ENCODE data around the gene FLVCR2.
A peak's percentile ranks its signal among the peaks of the same experiment; 100 is the strongest.

Gene FLVCR2, protein sequence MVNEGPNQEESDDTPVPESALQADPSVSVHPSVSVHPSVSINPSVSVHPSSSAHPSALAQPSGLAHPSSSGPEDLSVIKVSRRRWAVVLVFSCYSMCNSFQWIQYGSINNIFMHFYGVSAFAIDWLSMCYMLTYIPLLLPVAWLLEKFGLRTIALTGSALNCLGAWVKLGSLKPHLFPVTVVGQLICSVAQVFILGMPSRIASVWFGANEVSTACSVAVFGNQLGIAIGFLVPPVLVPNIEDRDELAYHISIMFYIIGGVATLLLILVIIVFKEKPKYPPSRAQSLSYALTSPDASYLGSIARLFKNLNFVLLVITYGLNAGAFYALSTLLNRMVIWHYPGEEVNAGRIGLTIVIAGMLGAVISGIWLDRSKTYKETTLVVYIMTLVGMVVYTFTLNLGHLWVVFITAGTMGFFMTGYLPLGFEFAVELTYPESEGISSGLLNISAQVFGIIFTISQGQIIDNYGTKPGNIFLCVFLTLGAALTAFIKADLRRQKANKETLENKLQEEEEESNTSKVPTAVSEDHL

DNA sequence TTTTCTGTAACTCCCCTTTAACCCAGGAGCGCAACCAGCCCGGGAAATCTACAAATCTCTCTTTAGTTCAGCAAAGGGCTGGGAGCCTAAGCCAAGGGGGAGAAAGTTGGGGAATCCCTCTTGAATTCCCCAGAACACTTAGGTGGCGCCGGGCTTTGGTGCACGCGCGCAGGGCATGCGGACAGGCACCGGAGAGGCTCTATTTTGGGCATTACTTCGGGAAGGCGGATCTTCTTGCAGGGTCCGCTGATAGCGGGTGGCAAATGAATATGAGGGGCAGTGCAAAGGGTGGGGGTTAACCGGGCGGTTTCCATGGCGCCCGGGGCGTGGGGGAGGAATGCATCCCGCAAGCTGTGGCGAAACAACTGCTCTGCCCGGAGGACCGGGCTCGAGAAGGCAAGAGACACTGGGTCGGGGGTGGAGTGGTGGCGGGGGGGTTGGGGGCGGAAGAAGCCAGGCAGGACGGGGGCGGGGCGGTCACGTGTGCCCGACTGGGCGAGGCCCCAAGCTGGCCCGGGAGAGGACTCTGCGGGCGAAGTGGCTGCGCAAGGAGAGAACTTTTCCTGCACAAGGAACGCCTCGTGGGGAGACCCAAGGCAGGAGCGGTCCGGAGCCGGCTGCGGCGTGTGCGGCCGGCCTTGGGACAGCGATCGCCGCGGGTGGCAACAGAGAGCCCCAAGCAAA lies at the start of gene FLVCR2:
TSS of gene FLVCR2 (plus strand) at position 519 of the 684 bp plus-strand sequence. CDS start 353 bp downstream, outside the sequence.
- DNase-seq, result peak; percentile 62

DNA sequence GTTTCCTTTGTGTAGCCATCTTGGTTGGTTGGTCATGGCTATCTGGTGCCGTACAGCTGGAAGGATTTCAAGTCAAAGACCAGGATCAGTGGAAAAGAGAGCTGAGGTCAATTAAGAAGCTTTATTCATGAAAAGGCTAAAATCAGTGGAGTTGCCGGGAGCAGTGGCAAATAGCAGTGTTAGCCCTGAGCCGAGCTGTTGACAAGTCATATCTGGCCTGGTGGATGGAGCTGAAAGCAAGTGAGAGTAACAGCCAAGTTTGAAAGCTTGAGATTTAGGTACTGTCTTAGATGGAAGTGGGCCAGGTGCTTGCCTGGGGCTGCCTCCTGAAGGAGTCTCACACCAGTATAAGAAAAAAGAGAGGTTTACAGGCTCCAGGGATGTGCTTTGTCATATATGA lies 47.2 kb upstream of the FLVCR2 start:
- no peak for DNase-seq

DNA sequence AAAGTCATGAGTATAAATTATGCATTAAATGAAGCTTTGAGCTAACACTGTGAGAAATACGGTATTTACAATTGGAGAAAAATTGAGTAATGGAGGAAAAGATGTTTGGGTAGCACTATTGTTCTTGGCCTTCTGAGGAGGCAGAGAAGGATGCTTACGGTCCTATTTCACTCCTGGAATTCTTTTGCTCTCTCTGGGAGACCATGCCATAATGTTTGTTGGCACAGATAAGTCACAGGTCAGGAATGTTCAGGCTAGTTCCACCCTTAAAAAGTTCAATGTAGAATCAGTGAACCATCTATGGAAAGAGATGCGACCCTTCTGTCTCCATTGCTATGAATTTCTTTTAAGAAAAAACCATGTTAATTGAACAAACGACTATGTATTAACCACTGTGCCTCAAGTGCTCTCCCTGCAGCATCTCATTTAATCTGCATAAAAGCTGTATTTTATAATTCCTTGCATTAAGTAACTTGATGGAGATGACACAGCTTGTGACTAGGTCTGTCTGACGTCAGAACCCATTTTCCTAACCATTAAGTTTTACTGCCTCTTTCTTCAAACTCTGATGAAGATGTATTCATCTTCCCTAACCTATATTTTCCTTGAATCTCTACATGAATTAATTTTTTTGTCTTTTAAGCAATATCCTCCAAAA lies 46.6 kb upstream of the FLVCR2 start:
- DNase-seq, result no peak

DNA sequence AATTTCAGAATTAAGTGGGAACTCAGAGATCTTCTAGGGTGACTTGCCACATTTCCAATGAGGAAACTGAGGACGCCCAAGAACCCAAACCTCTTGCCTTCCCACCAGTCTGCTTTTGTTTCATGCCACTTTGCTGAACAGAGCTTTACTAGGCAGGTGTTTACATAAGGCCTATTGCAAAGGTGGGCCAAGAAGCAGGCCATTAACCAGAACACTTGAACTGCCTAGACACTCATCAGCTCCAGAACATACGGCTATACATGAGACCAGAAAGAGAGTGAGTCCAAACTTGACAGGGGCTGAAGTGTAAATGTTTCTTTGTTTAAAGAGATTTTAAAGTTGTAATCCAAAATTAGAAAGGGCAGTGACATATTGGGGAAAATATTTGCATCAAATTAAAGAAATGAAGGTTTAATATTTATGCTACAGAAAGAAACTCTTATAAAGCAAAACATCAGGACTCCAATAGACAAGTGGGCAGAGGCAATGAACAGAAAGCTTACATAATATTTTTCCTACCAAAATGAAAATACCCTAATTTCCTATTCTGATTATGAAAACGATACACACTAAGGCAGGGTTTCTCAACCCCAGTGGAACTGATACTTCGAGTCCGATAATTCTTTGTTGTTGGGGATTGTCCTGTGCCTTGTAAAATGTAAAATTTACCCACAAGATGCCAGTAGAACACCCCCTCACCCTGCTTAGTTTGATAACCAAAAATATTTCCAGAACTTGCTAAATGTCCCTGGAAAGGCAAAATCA lies 44.4 kb upstream of the FLVCR2 start:
- no peak for DNase-seq

DNA sequence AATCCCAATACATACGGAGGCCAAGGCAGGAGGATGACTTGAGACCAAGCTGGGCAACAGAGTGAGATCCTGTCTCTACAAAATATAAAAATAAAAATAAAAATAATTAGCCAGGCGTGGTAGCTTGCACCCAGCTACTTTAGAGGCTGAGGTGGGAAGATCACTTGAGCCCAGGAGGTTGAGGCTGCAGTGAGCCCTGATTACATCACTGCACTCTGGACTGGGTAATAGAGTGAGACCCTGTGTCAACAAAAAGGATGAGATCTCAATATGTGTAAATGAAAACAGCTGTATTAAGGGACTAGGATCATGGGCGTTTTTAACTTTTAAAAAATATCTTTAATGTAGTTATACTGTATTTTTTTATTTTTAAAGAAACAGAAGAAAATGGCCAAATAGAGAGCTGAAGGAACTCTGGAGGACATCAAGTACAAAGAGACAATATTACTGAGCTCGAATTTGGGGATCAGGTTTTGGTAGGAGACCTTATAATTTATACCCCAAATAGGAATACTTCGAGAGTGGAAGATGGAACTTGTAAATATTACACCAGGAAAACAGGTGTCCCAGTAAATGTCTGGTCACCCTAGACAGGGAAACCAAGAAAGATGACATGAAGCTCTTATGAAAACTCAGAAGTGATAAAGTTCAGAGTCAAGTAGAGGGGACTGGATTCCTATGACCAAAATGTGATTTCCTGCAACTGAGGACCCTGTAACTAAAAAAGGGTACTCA lies 43.1 kb upstream of the FLVCR2 start:
- DNase-seq, result no peak

DNA sequence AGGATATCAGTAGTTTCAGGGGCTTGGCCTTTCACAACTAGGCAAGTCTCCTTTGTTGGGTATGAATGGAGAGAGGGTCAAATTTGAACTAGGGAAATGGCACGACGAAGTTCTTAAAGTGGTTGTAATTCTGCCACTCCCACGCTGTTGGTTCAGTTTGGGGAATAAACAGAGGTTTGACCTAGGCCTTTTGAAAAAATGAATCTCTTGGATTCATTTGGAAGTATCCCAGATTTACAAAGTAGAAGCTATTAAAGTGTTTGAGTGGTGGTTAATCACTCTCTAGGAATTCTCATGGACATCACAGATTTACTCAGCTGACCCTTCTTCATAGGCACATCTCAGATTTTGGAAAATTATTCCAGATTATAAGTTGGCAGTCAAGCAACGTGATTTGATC lies 41.3 kb upstream of the FLVCR2 start:
- no peak for DNase-seq

DNA sequence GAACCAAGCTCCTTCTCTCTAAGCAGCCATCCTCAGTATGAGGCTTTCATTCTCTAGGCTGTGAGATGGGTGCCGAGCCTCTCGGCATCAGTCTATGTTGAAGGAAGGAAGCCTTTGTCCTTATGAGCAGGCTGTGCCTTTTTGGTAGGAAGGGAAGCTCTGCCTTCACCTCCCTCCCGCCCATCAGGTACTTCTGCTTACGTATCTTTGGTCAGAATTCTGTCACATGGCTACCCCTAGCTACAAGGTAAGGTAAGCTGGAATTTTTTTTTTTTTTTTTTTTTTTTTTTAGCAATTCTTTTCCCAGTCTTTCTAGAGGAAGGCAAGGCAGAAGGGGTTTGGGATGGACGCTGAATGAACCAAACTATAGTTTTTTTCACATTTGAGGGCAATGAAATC lies 39.3 kb upstream of the FLVCR2 start:
- DNase-seq, result no peak

DNA sequence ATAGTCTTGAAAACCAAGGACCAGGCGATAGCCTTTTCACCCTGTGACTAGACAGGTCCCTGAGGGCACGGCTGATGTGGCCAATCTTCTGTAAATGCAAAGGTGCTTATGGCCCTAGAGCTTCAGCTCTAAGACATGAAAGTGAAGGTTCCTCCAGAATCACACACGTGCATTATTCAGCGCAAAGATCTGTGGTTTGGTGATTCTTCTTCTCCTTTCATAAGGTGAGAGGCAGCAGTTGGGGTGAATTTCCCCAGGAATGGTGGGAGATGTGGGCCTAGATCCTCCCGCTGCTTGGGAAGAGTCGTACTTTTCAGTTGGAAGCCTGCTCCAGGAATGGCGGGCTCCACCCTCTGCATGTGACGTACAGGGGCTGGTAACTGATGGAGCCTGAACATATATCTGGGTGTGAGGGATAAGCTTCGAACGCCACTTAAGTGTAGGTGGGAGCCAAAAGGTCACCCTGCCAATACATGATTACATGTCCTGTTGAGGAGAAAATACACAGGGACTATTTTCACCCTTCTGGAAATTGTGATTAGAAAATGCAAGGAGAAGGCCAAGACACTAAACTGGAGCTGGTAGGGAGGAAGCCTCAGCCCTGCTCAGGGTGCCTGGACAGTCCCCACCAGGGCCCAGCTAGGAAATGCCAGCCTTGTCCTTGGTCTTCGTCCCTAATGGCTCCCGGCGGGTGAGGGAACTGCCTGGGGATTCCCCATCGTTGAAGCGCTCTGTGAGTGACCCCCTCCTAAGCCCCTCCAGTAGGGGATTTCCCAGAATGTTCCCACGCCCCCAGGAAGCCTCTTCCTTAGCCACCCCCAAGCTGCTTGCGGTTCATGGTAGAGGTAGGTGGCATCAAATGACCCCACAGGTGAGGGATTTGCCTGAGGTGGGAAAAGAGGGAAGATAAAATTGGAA lies 38.6 kb upstream of the FLVCR2 start:
- DNase-seq, result peak; percentile 69

DNA sequence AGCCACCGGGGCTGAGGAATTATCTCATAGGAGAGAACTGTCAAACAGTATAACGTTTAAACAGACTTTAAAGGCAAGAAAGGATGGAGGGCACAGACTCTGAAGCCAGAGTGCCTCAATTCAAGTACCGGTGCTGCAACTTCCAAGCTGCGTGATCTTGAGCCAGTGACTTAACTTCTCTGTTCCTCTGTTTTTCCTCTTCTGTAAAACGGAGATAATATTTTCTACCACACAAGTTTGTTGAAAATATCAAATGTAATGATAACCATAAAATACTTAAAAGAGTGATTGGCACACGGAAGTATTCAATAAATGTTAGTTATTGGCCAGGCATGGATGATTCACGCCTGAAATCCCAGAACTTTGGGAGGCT lies 38.0 kb upstream of the FLVCR2 start:
- no peak for DNase-seq

DNA sequence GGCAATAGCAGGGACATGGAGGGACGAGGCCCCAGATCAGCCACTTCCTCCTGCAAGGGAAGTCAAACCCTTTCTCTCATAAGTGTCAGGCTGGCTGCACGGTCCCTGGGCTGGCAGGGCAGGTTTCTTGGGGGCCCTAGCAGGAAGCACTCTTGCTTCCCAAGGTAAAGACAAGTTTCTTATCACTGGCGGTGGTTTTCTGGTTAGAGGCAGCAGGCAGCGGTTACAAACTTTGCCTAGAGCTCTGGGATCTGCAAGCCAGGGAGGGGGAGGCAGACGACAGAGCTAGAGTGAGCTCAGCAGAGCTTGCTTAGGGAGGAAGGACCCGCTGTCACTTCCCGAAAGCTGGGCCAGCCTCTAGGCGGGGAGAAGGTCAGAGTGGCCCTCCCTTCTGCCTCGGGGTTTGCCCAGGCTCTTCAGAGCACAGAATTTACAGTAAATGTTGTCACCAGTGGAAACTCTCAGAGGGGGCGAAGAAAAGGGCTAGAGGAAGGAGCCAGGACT lies 35.8 kb upstream of the FLVCR2 start:
- DNase-seq, result peak; percentile 83

DNA sequence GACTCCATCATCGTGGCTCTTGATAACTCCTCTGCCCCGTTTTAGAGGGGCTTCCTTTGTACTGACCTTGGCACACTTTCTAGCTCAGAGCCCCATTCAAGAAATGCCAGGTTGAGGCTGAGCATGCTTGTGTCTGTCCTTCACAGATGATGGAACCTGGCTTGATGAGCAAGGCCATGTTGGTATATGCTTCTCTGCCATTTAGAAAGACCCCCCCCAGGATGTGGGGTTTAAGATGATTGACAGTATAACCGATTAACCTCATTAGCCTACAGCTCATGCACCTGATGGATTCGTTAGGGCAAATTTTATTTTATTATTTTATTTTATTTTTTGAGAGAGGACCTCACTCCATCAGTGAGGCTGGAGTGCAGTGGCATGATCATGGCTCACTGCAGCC lies 35.2 kb upstream of the FLVCR2 start:
- peak; percentile 44 for DNase-seq

DNA sequence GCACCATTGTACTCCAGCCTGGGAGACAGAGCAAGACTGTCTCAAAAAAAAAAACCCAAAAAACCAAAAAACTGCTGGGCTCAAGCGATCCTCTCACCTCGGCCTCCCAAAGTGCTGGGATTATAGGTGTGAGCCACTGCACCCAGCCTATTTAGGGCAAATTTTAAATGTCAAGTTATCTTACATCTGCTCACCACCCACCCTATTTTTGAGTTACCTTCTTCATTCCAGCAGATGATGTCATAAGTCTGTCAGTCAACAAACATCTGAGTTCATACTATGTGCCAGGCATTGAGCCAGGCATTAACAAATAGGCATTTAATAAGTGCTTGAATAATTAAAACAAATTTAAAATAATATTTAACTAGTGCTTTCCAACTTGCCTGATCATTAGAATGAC lies 34.6 kb upstream of the FLVCR2 start:
- no peak for DNase-seq

DNA sequence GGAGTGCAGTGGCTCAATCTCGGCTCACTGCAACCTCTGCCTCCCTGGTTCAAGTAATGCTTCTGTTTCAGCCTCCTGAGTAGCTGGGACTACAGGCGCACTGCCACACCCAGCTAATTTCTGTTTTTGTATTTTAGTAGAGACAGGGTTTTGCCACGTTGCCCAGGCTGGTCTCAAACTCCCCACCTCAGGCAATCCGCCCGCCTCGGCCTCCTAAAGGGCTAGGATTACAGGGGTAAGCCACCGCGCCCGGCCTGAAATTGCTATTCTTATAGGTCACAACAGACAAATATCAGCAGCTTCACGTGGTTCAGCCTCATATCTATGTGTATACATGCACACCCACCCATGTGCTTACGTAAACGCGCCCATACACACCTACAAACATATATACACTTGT lies 32.5 kb upstream of the FLVCR2 start:
- no peak for DNase-seq

DNA sequence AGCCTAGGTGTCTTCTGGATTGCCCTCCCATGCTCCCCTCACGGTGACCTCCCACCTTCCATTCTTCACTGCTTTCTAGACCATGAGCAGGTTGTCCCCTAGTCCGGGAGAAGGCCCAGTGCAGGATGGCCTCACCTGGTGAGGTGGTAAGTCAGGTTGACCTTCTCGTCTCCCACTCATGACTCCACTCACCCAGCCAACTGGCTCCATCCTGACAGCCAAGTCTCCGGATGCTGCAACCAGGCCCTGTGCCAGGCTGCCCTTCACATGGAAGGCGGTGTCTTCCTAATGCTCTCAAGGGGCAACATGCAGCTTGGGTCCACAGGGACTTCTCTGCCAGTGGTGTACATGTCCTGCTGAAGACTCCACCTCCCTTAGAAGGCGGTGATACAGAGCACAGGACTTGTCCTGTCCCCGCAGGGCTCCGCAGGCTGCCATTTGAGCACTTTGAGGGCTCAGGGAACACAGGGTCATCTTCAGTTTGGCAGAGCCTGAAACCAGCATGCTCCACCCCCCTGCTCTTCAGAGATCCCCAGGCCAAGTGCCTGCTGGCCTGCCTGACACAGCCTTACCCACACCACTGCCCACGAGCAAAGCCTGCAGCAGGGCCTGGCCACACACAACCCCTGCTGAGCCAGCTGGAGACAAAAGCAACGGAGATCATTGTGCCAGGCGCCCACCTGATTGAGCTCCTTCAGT lies 30.7 kb upstream of the FLVCR2 start:
- no peak for DNase-seq

DNA sequence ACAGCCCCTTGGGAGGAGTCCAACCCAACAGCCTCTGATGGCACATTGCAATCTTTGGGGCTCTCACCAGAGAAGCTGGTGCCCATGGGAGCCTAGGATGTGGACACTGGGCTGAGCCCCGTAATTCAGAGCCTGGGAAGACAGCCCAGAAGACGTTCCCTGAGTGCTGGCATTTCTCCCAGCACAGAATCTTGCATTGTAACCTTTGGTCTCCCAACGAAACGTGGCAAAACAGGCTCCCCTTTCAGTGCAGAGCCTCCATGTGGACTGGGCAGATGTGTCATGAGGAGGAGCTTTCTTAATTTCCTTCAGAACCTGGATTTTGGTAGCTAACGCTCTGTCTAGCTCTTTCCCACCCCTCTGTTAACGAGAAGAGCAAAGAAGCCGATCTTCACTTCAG lies 29.9 kb upstream of the FLVCR2 start:
- no peak for DNase-seq

DNA sequence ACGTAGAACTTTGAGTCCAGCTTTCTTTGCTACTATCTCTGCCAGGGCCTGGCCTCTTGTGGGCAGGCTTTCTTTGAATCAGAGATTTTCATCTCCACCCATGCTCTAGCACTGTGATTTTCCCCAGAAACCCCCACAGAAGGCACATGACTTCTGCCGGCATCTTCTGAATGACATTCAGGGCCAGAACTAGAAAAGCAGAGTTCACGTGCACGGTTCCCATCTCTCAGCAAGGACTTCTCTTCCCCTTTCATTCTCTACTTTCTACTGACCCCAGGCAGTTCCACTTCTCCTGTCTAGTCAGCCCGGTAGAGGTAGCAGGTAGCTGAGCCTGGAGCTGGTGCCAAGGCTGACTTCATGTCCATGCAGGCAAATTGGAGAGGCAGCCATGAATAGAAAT lies 29.3 kb upstream of the FLVCR2 start:
- no peak for DNase-seq

DNA sequence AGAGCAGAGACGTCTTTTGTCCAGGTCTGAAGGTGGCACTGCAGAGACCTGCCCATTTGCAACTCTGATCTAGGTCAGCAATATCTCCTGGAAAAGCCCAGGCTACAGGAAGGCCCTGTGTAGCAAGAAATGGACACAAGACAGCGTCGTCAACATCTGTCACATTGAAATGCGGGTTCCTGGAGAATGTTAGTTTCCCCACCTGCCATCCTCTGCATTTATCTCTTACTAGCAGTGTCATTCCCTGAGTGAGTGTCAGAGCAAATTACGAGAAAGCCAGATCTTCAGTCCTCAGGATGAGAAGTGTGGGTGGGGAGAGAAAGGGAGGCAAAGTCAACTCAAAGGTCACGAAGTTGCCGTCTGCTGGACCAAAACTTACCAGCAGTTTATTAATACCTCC lies 27.4 kb upstream of the FLVCR2 start:
- no peak for DNase-seq

DNA sequence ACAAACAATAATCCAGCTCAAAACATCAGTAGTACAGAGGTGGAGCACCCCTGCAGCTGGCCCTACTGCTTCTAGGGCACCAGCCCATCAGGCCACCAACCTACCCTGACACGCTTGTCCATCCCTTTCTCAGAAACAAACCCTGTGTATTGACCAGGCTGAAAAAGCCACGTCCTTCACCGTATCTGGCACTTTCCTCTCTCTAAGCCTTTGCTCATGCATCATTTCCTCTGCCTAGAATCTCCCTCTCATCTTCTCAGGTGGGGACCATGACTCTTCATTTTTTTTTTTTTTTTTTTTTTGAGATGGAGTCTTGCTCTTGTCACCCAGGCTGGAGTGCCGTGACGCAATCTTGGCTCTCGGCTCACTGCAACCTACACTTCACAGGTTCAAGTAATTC lies 25.3 kb upstream of the FLVCR2 start:
- DNase-seq, result no peak

DNA sequence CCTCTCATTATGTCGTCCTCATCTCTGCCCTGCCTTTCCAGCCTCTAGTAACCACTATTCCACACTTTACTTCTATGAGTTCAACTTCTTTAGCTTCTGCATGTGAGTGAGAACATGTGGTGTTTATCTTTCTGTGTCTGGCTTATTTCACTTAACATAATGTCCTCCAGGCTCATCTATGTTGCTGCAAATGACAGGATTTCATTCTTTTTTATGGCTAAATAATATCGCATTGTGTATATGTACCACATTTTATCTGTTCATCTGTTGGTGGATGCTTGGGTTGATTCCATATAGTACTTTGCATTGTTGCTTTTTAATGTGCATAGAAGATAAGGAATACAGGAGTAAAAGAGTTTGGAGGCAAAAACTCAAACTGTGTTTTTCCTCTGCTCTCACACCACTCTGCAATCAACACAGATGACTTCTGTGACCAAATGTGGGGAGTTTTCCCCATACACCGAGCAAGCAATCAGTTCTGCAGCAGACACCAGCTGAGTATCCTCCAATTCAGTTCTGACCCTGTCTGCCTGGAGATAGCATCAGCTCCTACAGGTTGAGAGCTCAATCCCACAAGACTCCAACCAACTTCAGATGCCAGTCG lies 24.6 kb upstream of the FLVCR2 start:
- no peak for DNase-seq

DNA sequence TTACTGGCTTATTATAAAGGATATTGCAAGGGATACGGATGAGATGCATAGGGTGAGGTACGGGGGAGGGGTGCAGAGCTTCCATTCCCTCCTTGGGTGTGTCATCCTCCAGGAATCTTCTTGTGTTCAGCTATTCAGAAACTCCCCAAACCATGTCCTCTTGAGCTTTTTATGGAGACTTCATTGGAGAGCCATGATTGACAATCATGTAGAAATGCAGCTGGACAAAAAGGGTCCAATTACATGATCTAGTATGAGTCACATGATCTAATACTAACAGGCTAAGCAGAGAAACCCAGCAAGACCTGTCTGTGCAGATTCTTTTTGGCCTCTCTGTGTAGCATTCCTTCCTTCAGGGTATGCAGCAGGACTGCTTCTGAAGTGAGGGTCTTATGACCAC lies 23.9 kb upstream of the FLVCR2 start:
- no peak for DNase-seq

Data from CD4-positive, alpha-beta T cell treated with Interleukin-12 subunit alpha and Interleukin-12 subunit beta, for 1 hour (primary cell).